VCaP (cell line): ENCODE results near the gene DBH.
A peak's percentile ranks its signal among the peaks of the same experiment; 100 is the strongest.

ENCODE experiments used
- H3K27ac ChIP-seq: fragments of 450-650 bp; 2 replicates; pipeline ENCODE4 v1.5.1; 2017
- CTCF ChIP-seq: fragments of 450-650 bp; conservative IDR thresholded peaks from 2 replicates; pipeline ENCODE4 v1.5.1; 2017; ENCODE audit warnings: mild to moderate bottlenecking, moderate library complexity

Gene DBH

GRCh38 chr9:133655701-133656100, 19.5 kb downstream of the DBH start:
- no peak for TF ChIP-seq CTCF
- no peak overlapping the region for H3K27ac ChIP-seq

GRCh38 chr9:133656211-133657119, 20.3 kb downstream of the DBH start:
- no peak for TF ChIP-seq CTCF
- H3K27ac ChIP-seq = no peak overlapping the region

- TF ChIP-seq CTCF = no peak
- H3K27ac ChIP-seq = no peak overlapping the region
Measured at GRCh38 chr9:133657120-133657661, 21.0 kb downstream of the DBH start.

- H3K27ac ChIP-seq = peak overlapping the region; percentile 24; the same call in 1 of the 2 replicates
- no peak for TF ChIP-seq CTCF
Measured at GRCh38 chr9:133658442-133659431, 22.6 kb downstream of the DBH start.

- no peak for TF ChIP-seq CTCF
- peak overlapping the region; percentile 24; the same call in 1 of the 2 replicates for H3K27ac ChIP-seq
Measured at GRCh38 chr9:133659516-133659915, 23.4 kb downstream of the DBH start.

GRCh38 chr9:133661846-133662540, 25.8 kb downstream of the DBH start:
- TF ChIP-seq CTCF = no peak
- H3K27ac ChIP-seq = no peak overlapping the region
